GM18907 (cell line): Measurements from ENCODE around the gene CD7.

ENCODE experiments used
- ATAC-seq: cut with Tn5 transposase; IDR thresholded peaks from one replicate; pipeline ENCODE4 v1.9.1; 2021; ENCODE audit warnings: mild to moderate bottlenecking, moderate library complexity; ENCODE audit not compliant: unreplicated experiment

Gene CD7

GRCh38 chr17:82300707-82301270, 16.6 kb downstream of the CD7 start:
- no peak for ATAC-seq

DNA sequence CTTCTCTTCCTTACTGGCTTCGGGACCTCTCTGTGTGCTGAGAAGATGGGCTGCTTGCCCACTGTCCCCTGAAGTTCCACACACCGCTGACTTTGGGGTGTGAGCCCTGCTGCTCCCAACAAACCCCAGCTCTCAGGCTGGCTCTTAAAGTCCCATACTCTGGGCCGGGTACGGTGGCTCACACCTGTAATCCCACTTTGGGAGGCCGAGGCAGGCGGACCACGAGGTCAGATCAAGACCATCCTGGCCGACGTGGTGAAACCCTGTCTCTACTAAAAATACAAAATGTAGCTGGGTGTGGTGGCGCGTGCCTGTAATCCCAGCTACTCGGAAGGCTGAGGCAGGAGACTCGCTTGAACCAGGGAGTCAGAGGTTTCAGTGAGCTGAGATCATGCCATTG, 17.2 kb downstream of the CD7 start:
- no peak for ATAC-seq

GRCh38 chr17:82299452-82299851, 18.0 kb downstream of the CD7 start:
- no peak for ATAC-seq

DNA sequence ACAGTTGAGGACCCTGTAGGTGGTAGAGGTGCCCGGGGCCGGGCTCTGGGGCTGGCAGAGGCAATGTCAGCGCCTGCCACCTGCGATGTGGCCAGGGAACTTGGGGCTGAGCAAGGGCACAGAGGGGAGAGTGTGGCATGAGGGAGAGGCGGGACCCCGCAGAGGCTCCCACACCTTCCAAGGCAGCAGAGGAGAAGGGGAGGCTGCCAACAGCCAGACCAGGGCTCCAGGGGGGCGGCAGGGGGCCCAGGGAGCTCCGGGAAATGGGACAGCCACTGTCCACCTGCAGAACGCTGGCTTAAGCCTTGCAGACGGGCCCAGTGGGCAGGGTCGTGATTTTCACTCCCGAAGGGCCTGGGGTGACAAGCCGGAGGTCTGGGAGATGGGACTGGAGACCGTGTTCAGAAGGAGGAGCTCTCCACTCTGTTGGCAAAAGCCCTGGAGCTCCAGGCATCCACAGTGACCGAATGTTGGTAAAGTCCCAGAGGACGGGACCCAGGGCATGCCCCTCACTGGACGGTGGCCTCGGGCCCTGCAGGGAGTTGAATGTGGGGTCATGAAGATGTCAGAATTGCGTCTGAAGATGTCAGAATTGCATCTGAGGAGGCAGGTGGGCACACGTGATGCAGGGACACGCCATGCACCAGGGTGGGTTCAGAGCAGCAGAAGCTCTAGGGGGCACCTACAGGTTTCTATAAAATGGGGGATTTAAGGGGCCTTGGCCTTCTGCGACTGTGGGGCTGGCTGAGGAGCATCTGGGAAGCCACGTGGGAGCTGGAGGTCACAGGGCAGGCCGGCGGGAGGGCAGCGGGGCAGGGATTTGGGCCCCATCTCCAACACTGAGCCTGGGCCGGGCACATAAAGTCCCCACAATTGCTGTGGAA, 18.6 kb downstream of the CD7 start:
- no peak for ATAC-seq

DNA sequence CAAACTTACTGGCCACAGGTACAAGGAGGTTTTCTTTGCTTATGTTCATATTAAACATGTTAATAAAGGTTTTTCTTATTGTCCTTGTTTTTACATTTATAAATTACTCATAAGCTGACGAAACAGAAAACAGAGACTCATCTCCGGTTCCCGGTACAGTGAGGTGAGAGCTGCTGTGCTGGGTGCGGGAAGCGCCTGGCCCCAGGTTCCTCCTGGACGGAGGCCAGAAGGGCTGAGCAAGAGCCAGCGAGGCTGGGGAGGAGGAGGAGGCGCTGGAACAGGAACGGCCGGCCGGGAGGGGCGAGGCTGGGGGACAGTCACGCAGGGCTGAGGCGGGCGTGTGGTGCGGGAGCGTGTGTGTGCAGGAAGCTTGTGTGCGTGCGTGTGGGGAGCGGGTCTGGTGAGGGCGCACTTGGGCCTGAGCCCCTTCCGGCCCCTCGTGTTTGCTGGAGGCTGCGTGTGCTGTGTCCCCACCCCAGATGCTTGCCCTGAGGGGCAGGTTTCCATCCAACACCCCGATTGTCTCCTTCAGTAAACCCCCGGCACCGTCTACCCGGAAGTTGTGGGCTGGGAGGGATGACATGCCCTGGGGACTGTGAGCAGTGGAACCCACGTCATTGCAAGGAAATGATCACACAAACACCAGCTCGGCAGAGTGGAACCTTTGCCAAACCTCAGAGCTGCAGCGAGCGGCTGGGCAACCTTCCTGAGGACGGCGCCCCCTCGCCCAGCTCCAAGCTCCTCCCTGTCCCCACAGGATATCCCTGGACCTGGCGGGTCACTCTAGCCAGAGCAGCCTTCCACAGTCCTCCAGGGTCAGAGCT, 19.5 kb downstream of the CD7 start:
- ATAC-seq, result peak; percentile 48

GRCh38 chr17:82297280-82297713, 20.1 kb downstream of the CD7 start:
- peak; percentile 35 for ATAC-seq

DNA sequence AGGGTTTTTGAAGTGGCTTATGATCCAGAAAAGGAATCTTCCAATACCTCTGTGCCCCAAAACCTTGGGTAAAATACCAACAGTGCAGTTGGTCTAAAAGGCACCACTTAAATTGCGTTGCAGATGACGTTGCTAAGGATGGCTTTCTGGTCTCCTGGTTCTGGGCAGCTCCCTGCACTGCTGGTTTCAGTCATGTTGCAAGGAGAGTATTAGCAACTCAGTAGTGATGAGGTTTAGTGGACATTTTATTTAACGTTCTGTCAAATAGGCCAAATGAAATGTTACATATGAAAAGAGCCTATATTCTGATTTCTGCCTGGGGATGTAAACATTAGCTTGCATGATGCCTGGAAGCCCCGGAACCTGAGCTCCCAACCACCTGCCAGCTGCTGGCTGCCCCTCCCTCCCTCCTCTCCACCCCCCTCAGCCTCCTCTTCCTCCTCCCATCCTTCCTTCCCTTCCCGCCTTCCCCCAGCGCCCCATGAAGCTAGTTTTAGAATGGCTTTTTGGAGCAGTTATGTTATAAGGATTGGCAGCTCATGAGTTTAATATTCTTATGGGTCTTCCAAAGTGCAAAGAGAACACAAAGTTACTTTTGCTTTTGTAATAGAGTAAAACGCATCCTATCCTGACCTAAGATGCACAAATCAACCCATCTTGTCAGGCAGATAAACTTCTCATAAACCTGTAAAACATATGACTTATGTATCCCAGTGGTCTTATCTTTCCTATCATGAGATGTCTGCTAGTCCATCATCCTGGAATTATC, 20.7 kb downstream of the CD7 start:
- no peak for ATAC-seq

- no peak for ATAC-seq
Measured at GRCh38 chr17:82295472-82295814, 22.0 kb downstream of the CD7 start.

DNA sequence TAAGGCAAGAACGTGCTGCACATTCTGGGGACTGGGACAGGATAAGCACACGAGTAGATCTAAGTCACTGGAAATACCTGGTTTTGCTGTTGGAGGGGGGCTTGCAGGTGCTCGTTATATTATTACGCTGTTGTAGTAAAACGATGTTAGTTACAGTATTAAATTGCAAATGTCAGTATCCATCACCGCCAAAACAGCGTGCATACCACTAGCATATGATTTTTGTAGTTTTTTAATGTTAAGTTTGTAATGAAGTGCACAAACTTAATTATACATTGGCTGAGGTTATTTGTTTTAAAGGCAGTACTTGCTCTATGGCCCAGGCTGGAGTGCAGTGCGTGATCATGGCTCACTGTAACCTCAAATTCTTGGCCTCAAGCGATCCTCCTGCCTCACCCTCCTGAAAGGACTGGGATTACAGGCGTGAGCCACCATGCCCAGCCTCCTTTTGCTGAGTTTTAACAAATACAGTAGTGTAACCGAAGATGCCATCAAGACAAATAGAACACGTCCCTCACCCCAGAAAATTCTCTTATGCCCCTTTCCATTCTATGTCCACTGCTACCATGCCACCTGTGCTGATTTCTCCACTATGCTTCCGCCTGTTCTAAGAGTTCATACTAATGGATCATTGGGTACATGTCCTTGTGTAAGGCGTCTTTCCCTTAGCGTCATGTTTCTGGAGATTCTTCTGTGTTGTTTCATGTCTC, 23.2 kb downstream of the CD7 start:
- no peak for ATAC-seq

DNA sequence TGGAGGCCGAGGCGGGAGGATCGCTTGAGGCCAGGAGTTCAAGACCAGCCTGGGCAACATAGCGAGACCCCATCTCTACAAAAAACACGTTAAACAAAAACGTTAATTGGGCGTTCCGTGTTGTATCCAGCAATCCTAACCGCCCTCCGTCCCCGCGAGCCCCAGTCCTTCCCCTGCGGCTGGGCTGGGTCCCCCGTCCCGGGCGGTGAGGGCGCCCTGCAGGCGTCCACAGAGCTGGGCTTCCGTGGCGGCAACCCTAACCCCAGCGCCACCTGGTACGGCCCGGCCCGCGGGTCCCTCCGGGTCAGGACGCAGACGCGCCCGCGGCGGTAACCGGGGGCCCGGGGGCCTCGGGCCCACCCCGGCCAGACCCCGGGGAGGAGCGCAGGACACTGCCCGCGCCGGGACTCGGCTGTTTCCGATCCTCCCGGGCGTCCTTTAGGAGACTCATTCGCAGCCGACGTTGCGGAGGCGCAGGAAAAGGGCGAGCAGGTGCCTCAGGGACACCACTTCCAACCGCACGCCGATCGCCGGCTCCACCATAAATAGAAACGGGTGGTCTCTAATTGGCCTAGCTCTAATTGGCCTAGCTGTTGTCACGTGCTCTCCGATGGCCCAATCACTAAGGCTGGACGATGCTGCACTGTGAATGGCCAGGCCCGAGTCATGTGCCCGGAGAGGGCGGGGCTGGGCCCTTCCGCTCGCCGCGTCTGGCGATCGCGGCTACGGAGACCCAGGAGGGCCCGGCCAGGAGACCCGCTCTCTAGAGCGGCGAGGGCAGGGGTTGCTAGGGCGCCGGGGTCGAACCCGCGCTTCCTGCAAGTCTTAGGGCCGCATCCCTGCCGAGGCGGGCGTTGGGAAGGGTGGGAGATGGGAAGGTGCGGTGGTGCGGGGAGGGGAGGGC, 24.9 kb downstream of the CD7 start:
- peak; percentile 92 for ATAC-seq

DNA sequence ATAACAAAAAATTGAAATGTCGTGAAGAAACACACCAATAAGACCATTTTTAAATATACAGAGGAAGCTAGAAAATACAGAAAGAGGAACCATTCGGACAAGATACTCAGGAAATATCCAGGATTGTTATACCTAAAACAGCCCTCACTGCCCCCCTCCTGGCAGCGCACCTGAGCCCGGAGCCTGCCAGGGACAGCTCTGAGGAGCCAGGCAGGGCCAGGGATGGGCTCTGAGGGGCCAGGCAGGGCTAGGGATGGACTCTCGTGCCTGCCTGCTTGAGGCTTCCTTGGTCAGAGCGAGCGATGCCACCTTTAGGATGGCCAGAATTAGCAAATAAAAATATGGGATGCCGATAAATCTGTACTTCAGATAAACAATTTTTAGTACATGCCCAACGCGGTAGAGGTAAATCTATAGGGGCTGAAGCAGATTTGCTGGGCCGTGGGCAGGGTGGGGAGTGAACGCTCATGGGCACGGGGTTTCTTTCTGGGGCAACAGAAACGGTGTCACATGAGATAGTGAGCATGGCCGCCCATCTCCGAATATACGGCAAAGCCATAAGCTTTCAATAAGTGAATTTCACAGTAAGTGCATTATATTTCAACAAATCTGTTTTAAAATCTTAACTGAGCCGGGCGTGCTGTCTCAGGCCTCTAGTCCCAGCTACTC, 25.7 kb downstream of the CD7 start:
- ATAC-seq, result no peak

GRCh38 chr17:82287868-82288801, 29.3 kb downstream of the CD7 start:
- no peak for ATAC-seq

DNA sequence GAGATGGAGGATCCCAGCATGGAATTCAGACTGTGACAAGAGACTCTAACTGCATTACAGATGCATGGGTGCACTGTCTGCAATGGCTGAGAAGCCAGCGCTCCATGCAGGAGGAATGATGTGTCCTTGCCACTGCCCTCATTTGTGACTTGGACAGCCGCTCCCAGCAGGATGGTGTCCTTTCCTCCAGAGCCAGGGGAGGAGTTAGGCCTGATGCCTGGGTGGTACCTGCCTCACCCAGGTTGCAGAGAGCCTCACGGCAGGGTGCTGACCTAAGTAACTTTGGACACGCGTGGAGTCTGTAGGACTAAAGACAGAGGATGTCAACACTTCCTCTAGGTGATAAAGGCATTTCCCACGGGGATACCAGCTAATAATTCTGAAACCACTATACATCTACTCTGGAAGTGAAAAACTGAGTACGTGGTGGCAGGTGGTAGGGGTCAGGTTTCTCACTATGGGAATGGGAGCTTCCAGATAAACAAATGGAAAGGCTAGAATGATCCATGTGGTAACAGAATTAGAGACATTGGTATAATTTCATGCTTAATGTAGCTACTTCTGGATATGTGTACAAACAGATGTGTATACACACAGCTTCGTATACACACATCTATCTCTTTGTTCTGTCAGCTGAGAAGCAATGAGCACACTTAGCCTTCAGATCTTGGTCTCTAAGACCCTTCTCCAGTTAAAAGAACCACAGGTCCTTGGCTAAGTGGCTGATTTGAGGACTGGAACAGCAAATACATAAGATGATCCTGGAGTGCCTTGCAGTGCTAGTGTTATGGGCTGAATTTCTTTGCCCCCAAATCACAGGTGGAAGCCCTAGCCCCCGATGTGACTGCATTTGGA, 30.2 kb downstream of the CD7 start:
- ATAC-seq, result no peak

DNA sequence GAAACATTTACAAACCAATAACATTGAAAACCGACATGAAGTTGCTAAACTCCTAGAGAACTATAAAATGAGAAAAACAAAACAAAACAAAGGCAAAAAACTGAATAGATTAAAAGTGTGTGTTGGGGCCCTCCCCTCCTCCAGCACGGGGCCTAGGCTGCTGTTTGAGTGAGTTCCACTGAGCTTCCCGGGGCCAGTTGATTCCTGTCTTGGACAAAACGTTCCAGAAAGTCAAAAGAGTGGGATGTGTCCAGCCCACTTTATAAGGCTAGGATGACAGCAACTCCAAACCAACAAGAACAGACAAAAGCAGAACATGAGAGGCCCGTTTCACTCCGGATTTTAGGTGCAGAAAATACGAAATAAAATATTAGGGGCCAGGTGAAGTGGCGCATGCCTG, 32.3 kb downstream of the CD7 start:
- ATAC-seq, result no peak

GRCh38 chr17:82283208-82283749, 34.1 kb downstream of the CD7 start:
- no peak for ATAC-seq
